Measurements from ENCODE around the gene CSNK1E. TPM values are rescaled to one million over a fixed set of nuclear protein-coding genes. Genes with fewer than 3 reads are reported as not detected.

Gene CSNK1E
- total RNA-seq, 1 experiment from 2014 or later, result 129 TPM

DNA sequence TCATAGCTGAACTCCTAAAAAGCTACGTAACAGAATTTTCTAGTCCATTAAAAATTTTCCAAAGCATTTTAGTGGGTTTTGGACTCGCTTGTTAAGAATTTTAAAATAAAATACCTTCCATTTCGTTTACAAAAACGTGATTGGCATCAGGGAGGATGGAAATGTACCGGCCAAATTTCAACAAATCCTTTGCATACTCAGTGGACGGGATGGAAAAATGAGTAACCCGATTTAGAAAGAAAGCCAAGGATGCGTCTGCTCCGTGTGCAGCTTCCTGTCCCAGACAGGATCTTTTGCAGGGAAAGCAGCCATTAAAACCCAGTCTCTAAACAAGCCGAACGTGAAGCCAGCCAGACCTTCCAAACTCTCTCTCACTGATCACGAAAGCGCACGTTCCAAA lies 60.1 kb downstream of the CSNK1E start:
- Mint-ChIP-seq H3K36me3 (ENCODE audit: insufficient read depth, unreplicated experiment) (peaks cover 5% of the 10 kb centered on the region), H3K4me3 (ENCODE audit: unreplicated experiment) (no peak overlapping the region), H3K9me3 (ENCODE audit: unreplicated experiment) (no peaks in the 10 kb centered on the region), H3K27me3 (ENCODE audit: insufficient read depth, unreplicated experiment) (no peaks in the 10 kb centered on the region), H3K4me1 (ENCODE audit: low read depth, unreplicated experiment) (peaks cover 3% of the 10 kb centered on the region), H3K27ac (ENCODE audit: unreplicated experiment) (no peak overlapping the region)
- H3K9me3 ChIP-seq, result no peaks in the 10 kb centered on the region
- no peaks in the 10 kb centered on the region for H3K36me3 ChIP-seq (ENCODE audit: control insufficient read depth, insufficient read depth, low read length)
- intact Hi-C loops (cut with micrococcal nuclease; ENCODE audit: unreplicated experiment), result no loop called here
- no peaks in the 10 kb centered on the region for H3K4me1 ChIP-seq
- no peak overlapping the region for H3K4me3 ChIP-seq (ENCODE audit: low read depth, low read length)
- CTCF ChIA-PET, result interaction anchor here (0.7 to 0.9 kb wide), 2 partner anchors 205 to 393 kb away, joined by 4 to 5 read pairs; no protein-coding TSS in a partner anchor
- POLR2A ChIA-PET, result interaction anchor here (0.7 kb wide), 1 partner anchor 146 kb away, joined by 9 read pairs; no protein-coding TSS in a partner anchor
- no peaks in the 10 kb centered on the region for H3K27me3 ChIP-seq (replicated peaks; ENCODE audit: control insufficient read depth, insufficient read depth, low read length)
- TF ChIP-seq, protein P1, sequence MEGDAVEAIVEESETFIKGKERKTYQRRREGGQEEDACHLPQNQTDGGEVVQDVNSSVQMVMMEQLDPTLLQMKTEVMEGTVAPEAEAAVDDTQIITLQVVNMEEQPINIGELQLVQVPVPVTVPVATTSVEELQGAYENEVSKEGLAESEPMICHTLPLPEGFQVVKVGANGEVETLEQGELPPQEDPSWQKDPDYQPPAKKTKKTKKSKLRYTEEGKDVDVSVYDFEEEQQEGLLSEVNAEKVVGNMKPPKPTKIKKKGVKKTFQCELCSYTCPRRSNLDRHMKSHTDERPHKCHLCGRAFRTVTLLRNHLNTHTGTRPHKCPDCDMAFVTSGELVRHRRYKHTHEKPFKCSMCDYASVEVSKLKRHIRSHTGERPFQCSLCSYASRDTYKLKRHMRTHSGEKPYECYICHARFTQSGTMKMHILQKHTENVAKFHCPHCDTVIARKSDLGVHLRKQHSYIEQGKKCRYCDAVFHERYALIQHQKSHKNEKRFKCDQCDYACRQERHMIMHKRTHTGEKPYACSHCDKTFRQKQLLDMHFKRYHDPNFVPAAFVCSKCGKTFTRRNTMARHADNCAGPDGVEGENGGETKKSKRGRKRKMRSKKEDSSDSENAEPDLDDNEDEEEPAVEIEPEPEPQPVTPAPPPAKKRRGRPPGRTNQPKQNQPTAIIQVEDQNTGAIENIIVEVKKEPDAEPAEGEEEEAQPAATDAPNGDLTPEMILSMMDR (IDR thresholded peaks at IDR 0.05; ENCODE audit: insufficient read depth in 1 of 2, low read depth in 1 of 2, low read length in 1 of 2, severe bottlenecking in 1 of 2, unreplicated experiment in 1 of 2), result no peak
- DNase-seq, result no peak
- no TSS peak for BruUV-seq (replicated peaks)

DNA sequence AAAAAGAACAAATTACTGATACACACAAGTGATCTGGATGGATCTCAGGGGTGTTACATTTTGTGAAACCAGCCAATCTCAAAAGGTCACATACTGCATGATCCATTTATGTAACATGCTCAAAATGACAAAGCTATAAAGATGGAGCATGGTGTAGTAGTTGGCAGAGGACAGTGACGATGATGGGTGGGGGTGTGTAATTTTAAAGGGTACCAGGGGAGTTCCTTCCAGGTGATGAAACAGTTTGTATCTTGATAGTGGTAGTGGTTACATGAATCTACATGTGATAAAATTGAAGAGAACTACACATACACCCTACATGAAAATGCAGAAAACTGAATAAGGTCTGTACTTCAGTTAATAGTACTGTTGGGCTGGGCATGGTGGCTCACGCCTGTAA lies 61.5 kb downstream of the CSNK1E start:
- POLR2A ChIA-PET, result no interaction called here
- intact Hi-C loops (cut with micrococcal nuclease; ENCODE audit: unreplicated experiment), result no loop called here
- no peaks in the 10 kb centered on the region for H3K27me3 Mint-ChIP-seq (ENCODE audit: insufficient read depth, unreplicated experiment)
- no peak overlapping the region for H3K4me3 Mint-ChIP-seq (ENCODE audit: unreplicated experiment)
- no peak overlapping the region for H3K4me3 ChIP-seq (ENCODE audit: low read depth, low read length)
- H3K9me3 ChIP-seq, result no peaks in the 10 kb centered on the region
- no peaks in the 10 kb centered on the region for H3K36me3 ChIP-seq (ENCODE audit: control insufficient read depth, insufficient read depth, low read length)
- no peaks in the 10 kb centered on the region for H3K4me1 Mint-ChIP-seq (ENCODE audit: low read depth, unreplicated experiment)
- H3K9me3 Mint-ChIP-seq (ENCODE audit: unreplicated experiment), result no peaks in the 10 kb centered on the region
- TF ChIP-seq, protein P1 (IDR thresholded peaks at IDR 0.05; ENCODE audit: insufficient read depth in 1 of 2, low read depth in 1 of 2, low read length in 1 of 2, severe bottlenecking in 1 of 2, unreplicated experiment in 1 of 2), result no peak
- CTCF ChIA-PET, result no interaction called here
- no peak for DNase-seq
- no TSS peak for BruUV-seq (replicated peaks)
- H3K4me1 ChIP-seq, result no peaks in the 10 kb centered on the region
- no peak overlapping the region for H3K27ac Mint-ChIP-seq (ENCODE audit: unreplicated experiment)
- no peaks in the 10 kb centered on the region for H3K27me3 ChIP-seq (replicated peaks; ENCODE audit: control insufficient read depth, insufficient read depth, low read length)
- peaks cover 5% of the 10 kb centered on the region for H3K36me3 Mint-ChIP-seq (ENCODE audit: insufficient read depth, unreplicated experiment)

DNA sequence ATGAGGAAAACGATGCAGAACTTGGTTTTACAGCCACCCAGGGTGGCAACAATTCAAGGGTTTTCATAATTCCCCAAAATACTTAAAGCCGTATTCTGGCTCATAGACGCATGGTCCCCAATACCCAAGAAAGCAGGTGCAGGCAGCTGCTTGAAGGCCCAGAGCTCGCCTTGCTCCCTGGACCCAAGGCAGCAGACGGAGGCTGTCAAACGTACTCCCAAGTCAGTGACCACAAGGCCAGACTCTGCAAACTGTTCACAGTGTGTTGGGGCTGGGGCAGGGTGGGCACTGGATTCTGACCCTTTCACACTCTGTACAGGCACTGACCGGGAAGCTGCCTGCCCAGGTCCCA lies 65.9 kb downstream of the CSNK1E start:
- Histone ChIP-seq H3K4me1 (no peaks in the 10 kb centered on the region), H3K4me3 (ENCODE audit: low read depth, low read length) (no peak overlapping the region), H3K27me3 (replicated peaks; ENCODE audit: control insufficient read depth, insufficient read depth, low read length) (no peaks in the 10 kb centered on the region), H3K36me3 (ENCODE audit: control insufficient read depth, insufficient read depth, low read length) (no peaks in the 10 kb centered on the region), H3K9me3 (no peaks in the 10 kb centered on the region)
- H3K4me3 Mint-ChIP-seq (ENCODE audit: unreplicated experiment), result no peak overlapping the region
- H3K36me3 Mint-ChIP-seq (ENCODE audit: insufficient read depth, unreplicated experiment), result no peaks in the 10 kb centered on the region
- TF ChIP-seq, protein P1 (IDR thresholded peaks at IDR 0.05; ENCODE audit: insufficient read depth in 1 of 2, low read depth in 1 of 2, low read length in 1 of 2, severe bottlenecking in 1 of 2, unreplicated experiment in 1 of 2), result no peak
- ChIA-PET CTCF (no interaction called here), POLR2A (no interaction called here)
- no TSS peak for BruUV-seq (replicated peaks)
- no peak overlapping the region for H3K27ac Mint-ChIP-seq (ENCODE audit: unreplicated experiment)
- H3K27me3 Mint-ChIP-seq (ENCODE audit: insufficient read depth, unreplicated experiment), result no peaks in the 10 kb centered on the region
- intact Hi-C loops (cut with micrococcal nuclease; ENCODE audit: unreplicated experiment), result no loop called here
- no peak for DNase-seq
- H3K9me3 Mint-ChIP-seq (ENCODE audit: unreplicated experiment), result no peaks in the 10 kb centered on the region
- H3K4me1 Mint-ChIP-seq (ENCODE audit: low read depth, unreplicated experiment), result no peaks in the 10 kb centered on the region

All from Caco-2 (cell line).